Chondrocyte (in vitro differentiated cells): Measurements from ENCODE around the gene PRDM7. TPM values are rescaled to one million over a fixed set of nuclear protein-coding genes. Genes with fewer than 3 reads are reported as not detected.
"Not testable (repeated sequence)": the region's sequence is repeated elsewhere in the genome, so short reads cannot be mapped to it uniquely, and the experiment has no call there.

Experiments
- DNase-seq: peaks from one replicate; pipeline ENCODE4 v3.0.0; 2021; ENCODE audit warnings: mixed read lengths, low spot score
- H3K27ac Mint-ChIP-seq: one replicate; pipeline ENCODE4 v1.8.0; 2021; ENCODE audit warnings: mild to moderate bottlenecking, moderate library complexity, mixed read lengths; ENCODE audit not compliant: unreplicated experiment
- H3K27me3 Mint-ChIP-seq: 2 replicates; pipeline ENCODE4 v1.8.0; 2021; ENCODE audit warnings: low read depth, mixed read lengths
- H3K36me3 Mint-ChIP-seq: 2 replicates; pipeline ENCODE4 v1.8.0; 2021; ENCODE audit warnings: low read depth, mixed read lengths
- H3K4me1 Mint-ChIP-seq: 2 replicates; pipeline ENCODE4 v1.8.0; 2021; ENCODE audit warnings: low read depth, mild to moderate bottlenecking, mixed read lengths
- H3K4me3 Mint-ChIP-seq: one replicate; pipeline ENCODE4 v1.8.0; 2021; ENCODE audit warnings: mild to moderate bottlenecking, moderate library complexity, mixed read lengths; ENCODE audit not compliant: unreplicated experiment
- H3K9me3 Mint-ChIP-seq: 2 replicates; pipeline ENCODE4 v1.8.0; 2021; ENCODE audit warnings: low read depth, mixed read lengths
- CTCF ChIP-seq: fragments of 200-600 bp; sonication (generic); IDR thresholded peaks from 2 replicates; pipeline ENCODE4 v1.5.0; 2021; ENCODE audit warnings: antibody characterized with exemption, mild to moderate bottlenecking, moderate library complexity
- total RNA-seq: library from RNA; stranded (reverse); gene quantifications from 3 replicates; pipeline ENCODE4 v1.2.1, GENCODE V29; 2021

The PRDM7 gene
- total RNA-seq, 1 donor from 2014 or later, result not detected

- not testable (repeated sequence) for H3K9me3 Mint-ChIP-seq, H3K4me1 Mint-ChIP-seq, H3K36me3 Mint-ChIP-seq, H3K4me3 Mint-ChIP-seq, H3K27me3 Mint-ChIP-seq, DNase-seq, H3K27ac Mint-ChIP-seq
These were observed 20.0 kb upstream of the PRDM7 start for GRCh38 chr16:90097010-90097684.

- not testable (repeated sequence) for H3K4me3 Mint-ChIP-seq, H3K36me3 Mint-ChIP-seq, DNase-seq, H3K27ac Mint-ChIP-seq, H3K9me3 Mint-ChIP-seq, H3K4me1 Mint-ChIP-seq, H3K27me3 Mint-ChIP-seq
These were observed 17.7 kb upstream of the PRDM7 start for GRCh38 chr16:90094791-90095190.

- not testable (repeated sequence) for H3K4me3 Mint-ChIP-seq, H3K36me3 Mint-ChIP-seq, H3K4me1 Mint-ChIP-seq, H3K27me3 Mint-ChIP-seq, H3K27ac Mint-ChIP-seq, H3K9me3 Mint-ChIP-seq, DNase-seq
These were observed 17.2 kb upstream of the PRDM7 start for GRCh38 chr16:90094296-90094695.

GRCh38 chr16:90093799-90094198, 16.7 kb upstream of the PRDM7 start:
- not testable (repeated sequence) for H3K9me3 Mint-ChIP-seq, H3K27me3 Mint-ChIP-seq, H3K27ac Mint-ChIP-seq, DNase-seq, H3K4me3 Mint-ChIP-seq, H3K4me1 Mint-ChIP-seq, H3K36me3 Mint-ChIP-seq

GRCh38 chr16:90092781-90093180, 15.7 kb upstream of the PRDM7 start:
- not testable (repeated sequence) for H3K36me3 Mint-ChIP-seq, H3K4me3 Mint-ChIP-seq, H3K9me3 Mint-ChIP-seq, H3K4me1 Mint-ChIP-seq, DNase-seq, H3K27ac Mint-ChIP-seq
- H3K27me3 Mint-ChIP-seq, result peaks cover 11% of the 10 kb centered on the region

- Mint-ChIP-seq H3K27me3 (peaks cover 12% of the 10 kb centered on the region), H3K4me1 (peaks cover 6% of the 10 kb centered on the region), H3K4me3 (no peak overlapping the region), H3K27ac (no peak overlapping the region), H3K36me3 (no peaks in the 10 kb centered on the region), H3K9me3 (no peaks in the 10 kb centered on the region)
- no peak for TF ChIP-seq CTCF
- no peak for DNase-seq
These were observed 7.3 kb upstream of the PRDM7 start for GRCh38 chr16:90084215-90084950.

- no peak for TF ChIP-seq CTCF
- Mint-ChIP-seq H3K4me1 (peaks cover 6% of the 10 kb centered on the region), H3K36me3 (no peaks in the 10 kb centered on the region), H3K9me3 (no peaks in the 10 kb centered on the region), H3K27me3 (peaks cover 11% of the 10 kb centered on the region), H3K27ac (no peak overlapping the region), H3K4me3 (no peak overlapping the region)
- DNase-seq, result no peak
These were observed 6.0 kb upstream of the PRDM7 start for GRCh38 chr16:90083139-90083538.

GRCh38 chr16:90081606-90081970, 4.5 kb upstream of the PRDM7 start:
- peaks cover 4% of the 10 kb centered on the region for H3K27me3 Mint-ChIP-seq
- H3K9me3 Mint-ChIP-seq, result no peaks in the 10 kb centered on the region
- no peak for DNase-seq
- peaks cover 18% of the 10 kb centered on the region for H3K4me1 Mint-ChIP-seq
- H3K36me3 Mint-ChIP-seq, result no peaks in the 10 kb centered on the region
- TF ChIP-seq CTCF, result no peak
- no peak overlapping the region for H3K27ac Mint-ChIP-seq
- peak overlapping the region; percentile 80 for H3K4me3 Mint-ChIP-seq
